ENCODE measurements around the gene HPS1.
A peak's percentile ranks its signal among the peaks of the same experiment; 100 is the strongest.

Gene HPS1

GRCh38 chr10:98415731-98416119 lies 31.0 kb downstream of the HPS1 start:
- H3K4me3 Mint-ChIP-seq = no peak overlapping the region
- peaks cover 12% of the 10 kb centered on the region for H3K4me1 Mint-ChIP-seq (ENCODE audit: low read depth)
- peaks cover 5% of the 10 kb centered on the region for H3K36me3 Mint-ChIP-seq (ENCODE audit: low read depth)
- H3K27ac Mint-ChIP-seq = no peak overlapping the region
- no peaks in the 10 kb centered on the region for H3K9me3 Mint-ChIP-seq
- H3K27me3 Mint-ChIP-seq = no peaks in the 10 kb centered on the region

GRCh38 chr10:98414932-98415730 lies 31.6 kb downstream of the HPS1 start, which contains the start of gene PYROXD2:
TSS of gene PYROXD2 (minus strand) at chr10:98415182. CDS start at chr10:98415135, 47 bp downstream.
- peaks cover 12% of the 10 kb centered on the region for H3K4me1 Mint-ChIP-seq (ENCODE audit: low read depth)
- H3K27me3 Mint-ChIP-seq = no peaks in the 10 kb centered on the region
- H3K9me3 Mint-ChIP-seq = no peaks in the 10 kb centered on the region
- H3K27ac Mint-ChIP-seq = peak within 1 kb of the TSS; percentile 74
- H3K36me3 Mint-ChIP-seq (ENCODE audit: low read depth) = peaks cover 5% of the 10 kb centered on the region
- peak within 1 kb of the TSS; percentile 80 for H3K4me3 Mint-ChIP-seq

- H3K27me3 Mint-ChIP-seq = no peaks in the 10 kb centered on the region
- peak overlapping the region; percentile 80 for H3K4me3 Mint-ChIP-seq
- peak overlapping the region; percentile 74 for H3K27ac Mint-ChIP-seq
- peaks cover under 1% of the 10 kb centered on the region for H3K36me3 Mint-ChIP-seq (ENCODE audit: low read depth)
- no peaks in the 10 kb centered on the region for H3K9me3 Mint-ChIP-seq
- peaks cover 12% of the 10 kb centered on the region for H3K4me1 Mint-ChIP-seq (ENCODE audit: low read depth)
Observed at GRCh38 chr10:98414578-98414931, 32.2 kb downstream of the HPS1 start.

- H3K4me1 Mint-ChIP-seq (ENCODE audit: low read depth) = peaks cover 12% of the 10 kb centered on the region
- no peaks in the 10 kb centered on the region for H3K36me3 Mint-ChIP-seq (ENCODE audit: low read depth)
Observed at GRCh38 chr10:98411768-98412167, 35.0 kb downstream of the HPS1 start.

GRCh38 chr10:98411166-98411565 lies 35.6 kb downstream of the HPS1 start:
- Mint-ChIP-seq H3K4me3 (no peak overlapping the region), H3K4me1 (ENCODE audit: low read depth) (peaks cover 12% of the 10 kb centered on the region), H3K9me3 (no peaks in the 10 kb centered on the region), H3K27ac (no peak overlapping the region), H3K36me3 (ENCODE audit: low read depth) (no peaks in the 10 kb centered on the region), H3K27me3 (no peaks in the 10 kb centered on the region)

More at GRCh38 chr10:98411768-98412167, 35.0 kb downstream of the HPS1 start:
- Mint-ChIP-seq H3K27ac (no peak overlapping the region), H3K27me3 (no peaks in the 10 kb centered on the region), H3K9me3 (no peaks in the 10 kb centered on the region), H3K4me3 (no peak overlapping the region)

- Mint-ChIP-seq H3K36me3 (ENCODE audit: low read depth) (no peaks in the 10 kb centered on the region), H3K4me1 (ENCODE audit: low read depth) (peaks cover 12% of the 10 kb centered on the region), H3K27me3 (no peaks in the 10 kb centered on the region), H3K4me3 (no peak overlapping the region), H3K27ac (no peak overlapping the region), H3K9me3 (no peaks in the 10 kb centered on the region)
Observed at GRCh38 chr10:98410759-98411158, 36.0 kb downstream of the HPS1 start.

- no peaks in the 10 kb centered on the region for H3K9me3 Mint-ChIP-seq
- no peak overlapping the region for H3K4me3 Mint-ChIP-seq
- peaks cover 12% of the 10 kb centered on the region for H3K4me1 Mint-ChIP-seq (ENCODE audit: low read depth)
- no peaks in the 10 kb centered on the region for H3K27me3 Mint-ChIP-seq
- H3K36me3 Mint-ChIP-seq (ENCODE audit: low read depth) = no peaks in the 10 kb centered on the region
- no peak overlapping the region for H3K27ac Mint-ChIP-seq
Observed at GRCh38 chr10:98410135-98410743, 36.5 kb downstream of the HPS1 start.

GRCh38 chr10:98408799-98409198 lies 37.9 kb downstream of the HPS1 start:
- Mint-ChIP-seq H3K4me3 (no peak overlapping the region), H3K9me3 (no peaks in the 10 kb centered on the region), H3K27me3 (no peaks in the 10 kb centered on the region), H3K36me3 (ENCODE audit: low read depth) (no peaks in the 10 kb centered on the region), H3K4me1 (ENCODE audit: low read depth) (peaks cover 12% of the 10 kb centered on the region), H3K27ac (no peak overlapping the region)

GRCh38 chr10:98407744-98408241 lies 38.9 kb downstream of the HPS1 start:
- Mint-ChIP-seq H3K27me3 (no peaks in the 10 kb centered on the region), H3K9me3 (no peaks in the 10 kb centered on the region), H3K36me3 (ENCODE audit: low read depth) (peaks cover 5% of the 10 kb centered on the region), H3K27ac (no peak overlapping the region), H3K4me3 (no peak overlapping the region), H3K4me1 (ENCODE audit: low read depth) (peaks cover 17% of the 10 kb centered on the region)

- peaks cover 5% of the 10 kb centered on the region for H3K36me3 Mint-ChIP-seq (ENCODE audit: low read depth)
- no peaks in the 10 kb centered on the region for H3K27me3 Mint-ChIP-seq
- peaks cover 17% of the 10 kb centered on the region for H3K4me1 Mint-ChIP-seq (ENCODE audit: low read depth)
- no peaks in the 10 kb centered on the region for H3K9me3 Mint-ChIP-seq
- H3K27ac Mint-ChIP-seq = no peak overlapping the region
- no peak overlapping the region for H3K4me3 Mint-ChIP-seq
Observed at GRCh38 chr10:98407017-98407743, 39.6 kb downstream of the HPS1 start.

GRCh38 chr10:98405422-98405821 lies 41.3 kb downstream of the HPS1 start:
- H3K4me1 Mint-ChIP-seq (ENCODE audit: low read depth) = peaks cover 17% of the 10 kb centered on the region
- no peak overlapping the region for H3K4me3 Mint-ChIP-seq
- no peak overlapping the region for H3K27ac Mint-ChIP-seq
- H3K9me3 Mint-ChIP-seq = no peaks in the 10 kb centered on the region
- peaks cover 5% of the 10 kb centered on the region for H3K36me3 Mint-ChIP-seq (ENCODE audit: low read depth)
- no peaks in the 10 kb centered on the region for H3K27me3 Mint-ChIP-seq

- H3K9me3 Mint-ChIP-seq = no peaks in the 10 kb centered on the region
- no peak overlapping the region for H3K27ac Mint-ChIP-seq
- H3K27me3 Mint-ChIP-seq = no peaks in the 10 kb centered on the region
- H3K36me3 Mint-ChIP-seq (ENCODE audit: low read depth) = peaks cover 5% of the 10 kb centered on the region
- H3K4me3 Mint-ChIP-seq = no peak overlapping the region
- peaks cover 17% of the 10 kb centered on the region for H3K4me1 Mint-ChIP-seq (ENCODE audit: low read depth)
Observed at GRCh38 chr10:98404571-98405359, 42.0 kb downstream of the HPS1 start.

- H3K4me1 Mint-ChIP-seq (ENCODE audit: low read depth) = peaks cover 17% of the 10 kb centered on the region
- H3K36me3 Mint-ChIP-seq (ENCODE audit: low read depth) = peaks cover 5% of the 10 kb centered on the region
- no peaks in the 10 kb centered on the region for H3K9me3 Mint-ChIP-seq
- no peaks in the 10 kb centered on the region for H3K27me3 Mint-ChIP-seq
- no peak overlapping the region for H3K4me3 Mint-ChIP-seq
- H3K27ac Mint-ChIP-seq = peak overlapping the region; percentile 36
Observed at GRCh38 chr10:98403812-98404504, 42.8 kb downstream of the HPS1 start.
